Heart left ventricle (tissue), 16 donors: ENCODE measurements around the gene MAP3K7CL. TPM values are rescaled to one million over a fixed set of nuclear protein-coding genes. Genes with fewer than 3 reads are reported as not detected.
A peak's percentile ranks its signal among the peaks of the same experiment; 100 is the strongest.

Experiments used
- ATAC-seq, 4 donors: fragments of 200-7000 bp; cut with Tn5 transposase; one replicate each; pipeline ENCODE4 v1.9.1; 2020 to 2022; ENCODE audit warnings: moderate library complexity in 4 of 4, mild to moderate bottlenecking in 3 of 4, moderate number of reproducible peaks in 1 of 4
- DNase-seq, 5 donors: peaks; one replicate each; pipeline ENCODE4 v3.0.0-alpha.2; 2020
- H3K27ac ChIP-seq, 12 donors: fragments of 200-600 bp; sonication (generic) in 4 of 12; one replicate each; pipeline versions ENCODE4 v1.5.0 to v1.8.0; 2016 to 2022; ENCODE audit warnings: mild to moderate bottlenecking in 2 of 12
- H3K27me3 ChIP-seq, 9 donors: fragments of 200-600 bp; sonication (generic) in 2 of 9; one replicate each; pipeline versions ENCODE4 v1.5.1 to v1.8.0; 2016 to 2022; ENCODE audit warnings: mild to moderate bottlenecking in 3 of 9
- H3K36me3 ChIP-seq, 9 donors: fragments of 200-600 bp; sonication (generic) in 2 of 9; one replicate each; pipeline versions ENCODE4 v1.5.0 to v1.8.0; 2018 to 2022; ENCODE audit warnings: mild to moderate bottlenecking in 2 of 9
- H3K4me1 ChIP-seq, 12 donors: fragments of 200-600 bp; sonication (generic) in 4 of 12; one replicate each; pipeline versions ENCODE4 v1.5.0 to v1.8.0; 2016 to 2022; ENCODE audit warnings: mild to moderate bottlenecking in 3 of 12
- H3K4me3 ChIP-seq, 12 donors: fragments of 200-600 bp; sonication (generic) in 4 of 12; one replicate each; pipeline versions ENCODE4 v1.5.0 to v1.8.0; 2017 to 2022; ENCODE audit warnings: mild to moderate bottlenecking in 9 of 12, moderate library complexity in 4 of 12
- H3K9me3 ChIP-seq, 12 donors: fragments of 200-600 bp; sonication (generic) in 4 of 12; one replicate each; pipeline versions ENCODE4 v1.5.0 to v1.8.0; 2016 to 2022; ENCODE audit warnings: mild to moderate bottlenecking in 1 of 12
- POLR2A ChIP-seq, 2 donors: fragments of 450-650 bp; IDR thresholded peaks; one replicate each; pipeline ENCODE4 v1.6.1; 2017; ENCODE audit warnings: antibody characterized with exemption in 2 of 2, mild to moderate bottlenecking in 2 of 2, moderate library complexity in 2 of 2
- WGBS, 4 donors: extraction: QIAGEN DNeasy Blood & Tissue Kit in 2 of 4; methylation state at CpG; one replicate each; pipeline versions ENCODE4 v1.1.5 to v1.1.7; 2013 to 2018; 5-methylcytosine and 5-hydroxymethylcytosine counted together
- intact Hi-C, 10 donors: fragments of 100-400 bp; cut with DNase I; formaldehyde crosslinking; loops; one replicate each; pipeline versions ENCODE4 v1.11.1 to v1.14.2; 2022
- polyA plus RNA-seq, 2 donors: library from polyadenylated mRNA; stranded (reverse); fragments of 200-250 nt; gene quantifications; one replicate each; pipeline ENCODE4 v1.2.3, GENCODE V29; 2013
- total RNA-seq, 9 donors: library from RNA; depleted of rRNA in 2 of 9; stranded (reverse); fragments of >200 nt in 2 of 9; fragmentation: NEBNext Ultra II Directional in 3 of 9; extraction: Animal tissue kit (Norgen Biotek cat#: 25700) in 3 of 9; gene quantifications; one replicate each; pipeline versions ENCODE4 v1.1.0 to v1.2.4, GENCODE V29; 2016 to 2023
- TF ChIP-seq, protein P1 (sequence below), 12 donors: fragments of 200-600 bp; sonication (generic) in 4 of 12; IDR thresholded peaks; one replicate each; pipeline versions ENCODE4 v1.5.0 to v1.8.0; 2018 to 2022; ENCODE audit warnings: antibody characterized with exemption in 12 of 12, mild to moderate bottlenecking in 5 of 12
- donor health status: ischemic (EF 13 %, LVEDD 7.1; RV severe dilation, severe dysfunction).
- donor health status: healthy with polysubstance abuse.
- donor health status: DM: no; HTN: yes; CAD: no.
- donor health status: DM: no; HTN: no; CAD: no.
- donor health status: ischemic (EF 25% LVEDD 6.9; RV normal size, moderate dysfunction).
- donor health status: ischemic (EF 25% LVEDD 5.7; RV mildly dilated, moderate dysfunction).
- donor health status: healthy.
- donor health status: DM: yes; HTN: yes; CAD: no.
- donor health status: ischemic (EF 35%, LVEDD 5.7; RV mildly dilated, moderate dysfunction).
- donor health status: nonischemic (EF 11% LVEDD 7.7; RV severe dilation, severe dysfunction).
- donor health status: DM: yes; HTN: yes; CAD: no.
- donor health status: PGD.
- donor health status: ischemic (EF 29% LVEDD 5.4; RV normal size, mild dysfunction).
- donor health status: nonischemic (EF 23%, LVEDD 6.1; RV moderate dilation, normal function).

Gene MAP3K7CL
- total and polyA plus RNA-seq, 11 donors: 0.64 to 25.2 (median 6.3) TPM

DNA sequence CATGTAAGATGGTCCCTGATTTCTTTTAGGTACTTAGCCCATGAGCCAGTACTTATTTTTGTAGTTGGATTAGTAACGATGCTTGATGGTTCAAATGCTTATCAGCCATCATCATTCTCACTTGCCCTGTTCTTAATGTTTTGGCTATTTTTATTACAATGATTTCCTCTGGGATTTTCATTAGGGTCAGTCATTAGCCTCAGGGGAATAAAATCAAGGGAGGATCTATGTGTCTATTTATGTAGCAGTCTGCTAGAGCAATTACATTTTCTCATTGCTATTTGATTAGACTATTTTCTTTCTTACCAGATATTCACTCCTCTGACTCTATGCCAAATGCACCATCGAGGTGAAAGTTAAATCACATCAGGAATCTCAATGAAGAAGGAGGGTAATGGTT, 46.1 kb upstream of the MAP3K7CL start:
- H3K4me3 ChIP-seq: no peak overlapping the region
- peak overlapping the region in 2 of 12 donors; percentile 3 to 11 for H3K27ac ChIP-seq
- H3K27me3 ChIP-seq: no peaks in the 10 kb centered on the region
- H3K9me3 ChIP-seq: no peaks in the 10 kb centered on the region
- no peak for TF ChIP-seq POLR2A (IDR thresholded peaks at IDR 0.05)
- TF ChIP-seq, protein P1, sequence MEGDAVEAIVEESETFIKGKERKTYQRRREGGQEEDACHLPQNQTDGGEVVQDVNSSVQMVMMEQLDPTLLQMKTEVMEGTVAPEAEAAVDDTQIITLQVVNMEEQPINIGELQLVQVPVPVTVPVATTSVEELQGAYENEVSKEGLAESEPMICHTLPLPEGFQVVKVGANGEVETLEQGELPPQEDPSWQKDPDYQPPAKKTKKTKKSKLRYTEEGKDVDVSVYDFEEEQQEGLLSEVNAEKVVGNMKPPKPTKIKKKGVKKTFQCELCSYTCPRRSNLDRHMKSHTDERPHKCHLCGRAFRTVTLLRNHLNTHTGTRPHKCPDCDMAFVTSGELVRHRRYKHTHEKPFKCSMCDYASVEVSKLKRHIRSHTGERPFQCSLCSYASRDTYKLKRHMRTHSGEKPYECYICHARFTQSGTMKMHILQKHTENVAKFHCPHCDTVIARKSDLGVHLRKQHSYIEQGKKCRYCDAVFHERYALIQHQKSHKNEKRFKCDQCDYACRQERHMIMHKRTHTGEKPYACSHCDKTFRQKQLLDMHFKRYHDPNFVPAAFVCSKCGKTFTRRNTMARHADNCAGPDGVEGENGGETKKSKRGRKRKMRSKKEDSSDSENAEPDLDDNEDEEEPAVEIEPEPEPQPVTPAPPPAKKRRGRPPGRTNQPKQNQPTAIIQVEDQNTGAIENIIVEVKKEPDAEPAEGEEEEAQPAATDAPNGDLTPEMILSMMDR (IDR thresholded peaks at IDR 0.05): no peak
- DNase-seq (no peak), ATAC-seq (peak in 2 of 4 donors; percentile 26 to 54)
- 24 to 51% (median 36%) methylated on average over 2 of the region's 2 CpGs for WGBS, 4 donors
- peaks cover 0 to 28% (median 7%) of the 10 kb centered on the region in 12 donors for H3K4me1 ChIP-seq
- H3K36me3 ChIP-seq: no peaks in the 10 kb centered on the region
- intact Hi-C loops: loop anchor here in 1 of 10 donors (10.0 kb wide), 1 partner anchor 80 kb away; no protein-coding TSS in a partner anchor

DNA sequence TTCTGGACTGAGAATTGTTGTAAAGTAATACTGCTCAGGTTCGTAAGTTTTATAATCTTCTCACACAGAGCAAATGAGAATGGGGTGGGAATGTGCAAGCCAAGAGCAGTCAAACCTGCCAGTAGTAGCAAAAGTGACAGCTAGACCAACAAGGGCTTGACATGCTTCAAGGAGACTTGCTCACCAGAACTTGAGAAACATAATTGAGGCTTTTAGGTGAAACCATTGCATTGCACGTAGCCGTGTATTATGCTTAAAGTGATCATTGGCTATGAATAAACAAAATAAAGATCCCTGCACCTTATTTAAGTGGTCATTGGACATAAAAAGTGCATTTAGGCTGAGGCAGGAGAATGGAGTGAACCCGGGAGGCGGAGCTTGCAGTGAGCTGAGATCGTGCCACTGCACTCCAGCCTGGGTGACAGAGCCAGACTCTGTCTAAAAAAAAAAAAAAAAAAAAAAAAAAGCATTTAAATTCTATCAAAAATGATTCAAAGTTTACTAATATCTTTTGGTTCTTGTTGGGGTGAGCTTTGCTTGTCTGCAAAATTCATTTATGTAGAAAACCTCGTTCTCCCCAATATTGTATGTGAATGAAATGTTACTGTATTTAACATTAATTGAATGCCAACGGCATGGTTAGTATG, 45.2 kb upstream of the MAP3K7CL start:
- no peaks in the 10 kb centered on the region for H3K27me3 ChIP-seq
- H3K4me1 ChIP-seq: peaks cover 0 to 26% (median 4%) of the 10 kb centered on the region in 12 donors
- H3K36me3 ChIP-seq: no peaks in the 10 kb centered on the region
- H3K27ac ChIP-seq: peak overlapping the region in 3 of 12 donors; percentile 3 to 11 (median 10)
- ATAC-seq: no peak
- H3K9me3 ChIP-seq: no peaks in the 10 kb centered on the region
- H3K4me3 ChIP-seq: no peak overlapping the region
- WGBS, 4 donors: 80 to 87% (median 85%) methylated on average over 8 of the region's 8 CpGs
- TF ChIP-seq, protein P1 (IDR thresholded peaks at IDR 0.05): no peak
- no peak for TF ChIP-seq POLR2A (IDR thresholded peaks at IDR 0.05)
- intact Hi-C loops: loop anchor here in 4 of 10 donors (5.0 to 10.0 kb wide), 2 partner anchors 77 to 80 kb away; no protein-coding TSS in a partner anchor
- no peak for DNase-seq

DNA sequence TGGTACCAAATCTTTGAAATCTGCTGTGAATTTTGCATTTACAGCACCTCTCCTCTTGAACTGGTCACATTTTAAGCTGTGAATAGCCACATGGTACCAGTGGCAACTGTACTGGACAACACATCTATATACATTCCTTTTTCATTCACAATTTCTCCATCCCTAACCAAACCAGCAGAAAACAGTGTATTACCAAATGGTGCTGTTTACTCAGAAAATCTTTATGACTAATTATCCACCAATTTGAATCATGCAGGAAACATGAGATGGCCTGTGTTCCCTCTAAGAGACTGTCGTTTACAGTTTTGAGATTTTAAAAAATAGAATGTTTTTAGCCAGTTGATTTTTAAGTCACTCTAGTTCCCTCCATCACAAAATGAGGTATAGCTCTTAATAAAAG, 39.4 kb upstream of the MAP3K7CL start:
- no peak overlapping the region for H3K4me3 ChIP-seq
- H3K27ac ChIP-seq: peak overlapping the region in 1 of 12 donors; percentile 0
- ATAC-seq: no peak

More for the DNA sequence above, 39.4 kb upstream of the MAP3K7CL start:
- no peaks in the 10 kb centered on the region for H3K36me3 ChIP-seq
- no peaks in the 10 kb centered on the region for H3K9me3 ChIP-seq
- intact Hi-C loops: loop anchor here in 8 of 10 donors (2.0 to 10.0 kb wide), 10 partner anchors 54 to 764 kb away; no protein-coding TSS in a partner anchor
- no peaks in the 10 kb centered on the region for H3K27me3 ChIP-seq
- TF ChIP-seq, protein P1 (IDR thresholded peaks at IDR 0.05): no peak
- TF ChIP-seq POLR2A (IDR thresholded peaks at IDR 0.05): no peak
- DNase-seq: no peak
- H3K4me1 ChIP-seq: peaks cover 0 to 11% (median 0%) of the 10 kb centered on the region in 12 donors
- 62 to 77% (median 69%) methylated on average over 1 of the region's 1 CpG for WGBS, 4 donors
